Sigmoid colon (tissue), 4 donors: ENCODE measurements around the gene MEIOB.

Experiments used
- EP300 ChIP-seq, 4 donors: sonication (generic); formaldehyde crosslinking; IDR thresholded peaks; one replicate each; pipeline ENCODE4 v1.6.1; 2017; ENCODE audit warnings: antibody characterized with exemption in 4 of 4
- POLR2A ChIP-seq, 2 donors: fragments of 450-650 bp; IDR thresholded peaks; one replicate each; pipeline ENCODE4 v1.6.1; 2016; ENCODE audit warnings: antibody characterized with exemption in 2 of 2, mild to moderate bottlenecking in 2 of 2, moderate library complexity in 2 of 2
- POLR2AphosphoS5 ChIP-seq, 4 donors: sonication (generic); formaldehyde crosslinking; IDR thresholded peaks; one replicate each; pipeline ENCODE4 v1.6.1; 2017; ENCODE audit warnings: antibody characterized with exemption in 4 of 4
- TF ChIP-seq, protein P1 (sequence below), 4 experiments: fragments of 450-650 bp in 3 of 4; fragments of 200-600 bp in 1 of 4; IDR thresholded peaks; one replicate each; pipeline ENCODE4 v1.5.1; 2016 to 2019; ENCODE audit warnings: antibody characterized with exemption in 4 of 4, mild to moderate bottlenecking in 3 of 4, moderate library complexity in 2 of 4

- TF ChIP-seq, protein P1, sequence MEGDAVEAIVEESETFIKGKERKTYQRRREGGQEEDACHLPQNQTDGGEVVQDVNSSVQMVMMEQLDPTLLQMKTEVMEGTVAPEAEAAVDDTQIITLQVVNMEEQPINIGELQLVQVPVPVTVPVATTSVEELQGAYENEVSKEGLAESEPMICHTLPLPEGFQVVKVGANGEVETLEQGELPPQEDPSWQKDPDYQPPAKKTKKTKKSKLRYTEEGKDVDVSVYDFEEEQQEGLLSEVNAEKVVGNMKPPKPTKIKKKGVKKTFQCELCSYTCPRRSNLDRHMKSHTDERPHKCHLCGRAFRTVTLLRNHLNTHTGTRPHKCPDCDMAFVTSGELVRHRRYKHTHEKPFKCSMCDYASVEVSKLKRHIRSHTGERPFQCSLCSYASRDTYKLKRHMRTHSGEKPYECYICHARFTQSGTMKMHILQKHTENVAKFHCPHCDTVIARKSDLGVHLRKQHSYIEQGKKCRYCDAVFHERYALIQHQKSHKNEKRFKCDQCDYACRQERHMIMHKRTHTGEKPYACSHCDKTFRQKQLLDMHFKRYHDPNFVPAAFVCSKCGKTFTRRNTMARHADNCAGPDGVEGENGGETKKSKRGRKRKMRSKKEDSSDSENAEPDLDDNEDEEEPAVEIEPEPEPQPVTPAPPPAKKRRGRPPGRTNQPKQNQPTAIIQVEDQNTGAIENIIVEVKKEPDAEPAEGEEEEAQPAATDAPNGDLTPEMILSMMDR (IDR thresholded peaks at IDR 0.05) = no peak
- TF ChIP-seq EP300 (IDR thresholded peaks at IDR 0.05) (no peak), POLR2AphosphoS5 (IDR thresholded peaks at IDR 0.05) (no peak), POLR2A (IDR thresholded peaks at IDR 0.05) (no peak)
Measured at GRCh38 chr16:1851793-1852192, 20.2 kb downstream of the MEIOB start.
